ENCODE results near the gene DCC.

The DCC gene

DNA sequence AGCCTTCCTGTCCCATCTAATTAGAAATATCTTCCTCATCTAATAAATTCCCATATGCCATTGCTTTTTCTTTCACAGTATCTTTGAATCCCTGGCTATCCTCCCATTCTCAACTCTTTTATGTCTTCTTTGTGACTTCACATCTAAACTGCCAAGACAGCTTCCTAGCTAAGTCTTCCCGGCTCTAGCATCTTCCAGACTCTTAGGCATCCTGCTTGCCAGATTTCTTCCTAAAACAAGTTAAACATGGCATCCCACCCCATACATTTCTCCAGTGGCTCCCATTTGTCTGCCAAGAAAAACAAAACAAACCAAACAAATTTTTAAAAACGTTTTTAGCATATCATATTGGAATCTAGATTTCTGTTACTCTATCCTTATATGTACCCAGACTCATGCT is 1132.5 kb downstream of the DCC start:
- TF ChIP-seq CTCF (IDR thresholded peaks at IDR 0.05; ENCODE audit: control extremely low read depth, extremely low read depth, low read depth, missing control alignments) = no peak
- ChIA-PET CTCF (interaction anchor here (1.0 kb wide), 1 partner anchor 14 kb away, joined by 3 read pairs; no protein-coding TSS in a partner anchor), POLR2A (no interaction called here)
- DNase-seq (ENCODE audit: extremely low spot score) = no peak

DNA sequence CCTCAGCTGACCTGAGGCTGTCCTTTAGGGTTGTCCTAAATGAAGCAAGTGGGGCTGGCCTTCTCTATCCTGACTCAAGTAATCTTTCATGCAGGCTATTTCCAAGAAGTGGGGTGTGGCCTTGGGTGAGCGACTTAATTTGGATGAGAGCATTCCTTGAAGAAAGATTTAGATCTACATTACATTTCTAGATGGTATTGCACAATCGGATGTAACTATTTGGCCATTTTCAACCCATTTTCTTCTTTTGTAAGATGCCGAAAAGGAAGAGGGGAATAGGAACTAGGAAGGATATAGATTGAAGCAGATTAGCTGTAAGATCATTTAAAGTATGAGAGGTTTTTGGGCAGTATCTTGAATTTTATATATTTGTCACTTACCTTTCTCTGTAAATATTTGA is 1138.2 kb downstream of the DCC start:
- no peak for TF ChIP-seq CTCF (IDR thresholded peaks at IDR 0.05; ENCODE audit: control extremely low read depth, extremely low read depth, low read depth, missing control alignments)
- DNase-seq (ENCODE audit: extremely low spot score) = no peak
- ChIA-PET CTCF (interaction anchor here (1.3 to 1.8 kb wide), 2 partner anchors 10 to 16 kb away, joined by 3 to 4 read pairs; no protein-coding TSS in a partner anchor), POLR2A (no interaction called here)

DNA sequence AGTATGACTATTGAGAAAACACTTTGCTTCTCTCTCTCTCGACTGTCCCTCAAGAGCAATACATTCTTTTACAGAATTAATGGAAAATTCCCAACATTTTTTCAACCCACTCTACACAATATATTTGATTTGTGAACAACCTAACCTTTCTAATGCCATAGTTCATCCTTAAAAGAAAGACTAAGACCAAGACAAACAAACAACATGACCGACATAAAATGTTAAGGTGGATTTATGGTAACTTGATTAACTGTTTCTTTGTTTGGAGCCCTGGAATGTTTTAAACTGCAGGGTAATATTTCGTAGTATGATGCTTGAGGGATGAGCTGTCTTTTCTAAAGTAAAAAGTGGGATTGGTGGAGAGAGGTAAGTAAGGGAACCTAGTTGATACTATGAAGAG is 1146.3 kb downstream of the DCC start:
- POLR2A ChIA-PET = no interaction called here
- no peak for TF ChIP-seq CTCF (IDR thresholded peaks at IDR 0.05; ENCODE audit: control extremely low read depth, extremely low read depth, low read depth, missing control alignments)
- CTCF ChIA-PET = interaction anchor here (1.5 kb wide), 1 partner anchor 13 kb away, joined by 3 read pairs; no protein-coding TSS in a partner anchor
- DNase-seq (ENCODE audit: extremely low spot score) = no peak

DNA sequence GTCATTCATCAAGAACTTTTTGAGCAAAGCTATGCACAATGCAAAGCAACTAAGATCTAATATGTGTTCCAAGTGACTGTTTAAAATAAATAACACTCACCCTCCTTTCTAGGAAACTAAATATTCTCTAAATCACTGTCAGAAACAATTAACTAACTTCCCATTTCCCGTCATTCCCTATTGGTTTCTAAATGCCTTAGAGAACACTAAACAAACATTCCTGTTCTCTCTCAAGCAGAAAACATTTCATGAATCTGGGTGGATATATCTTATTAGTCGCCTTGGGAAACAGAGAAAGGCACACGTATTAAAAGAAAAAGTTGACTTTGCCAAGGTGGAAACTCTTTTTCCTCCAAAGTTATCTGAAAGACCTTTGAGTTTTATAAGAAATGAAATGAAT is 1149.3 kb downstream of the DCC start:
- POLR2A ChIA-PET = no interaction called here
- CTCF ChIA-PET = no interaction called here
- DNase-seq (ENCODE audit: extremely low spot score) = no peak
- no peak for TF ChIP-seq CTCF (IDR thresholded peaks at IDR 0.05; ENCODE audit: control extremely low read depth, extremely low read depth, low read depth, missing control alignments)

DNA sequence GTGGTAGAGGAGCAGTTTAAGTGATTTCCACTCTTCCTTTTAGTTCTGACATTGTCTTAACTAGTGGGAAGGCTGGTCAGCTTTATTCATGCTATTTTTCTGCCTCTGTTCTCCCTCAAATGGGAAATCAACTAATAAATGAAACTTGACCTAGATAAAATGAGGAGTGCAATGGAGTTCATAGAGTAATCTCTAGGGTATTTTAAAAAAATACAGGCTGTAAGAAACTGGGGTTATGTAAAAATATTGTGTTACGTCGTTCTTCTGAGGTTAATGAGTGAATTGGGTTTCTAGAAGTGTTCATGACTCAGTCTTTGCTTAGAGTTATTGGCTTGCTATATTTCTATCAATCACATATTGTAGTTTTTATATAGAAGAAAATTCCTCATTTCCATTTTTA is 1150.0 kb downstream of the DCC start:
- no peak for TF ChIP-seq CTCF (IDR thresholded peaks at IDR 0.05; ENCODE audit: control extremely low read depth, extremely low read depth, low read depth, missing control alignments)
- POLR2A ChIA-PET = no interaction called here
- DNase-seq (ENCODE audit: extremely low spot score) = no peak
- CTCF ChIA-PET = no interaction called here

DNA sequence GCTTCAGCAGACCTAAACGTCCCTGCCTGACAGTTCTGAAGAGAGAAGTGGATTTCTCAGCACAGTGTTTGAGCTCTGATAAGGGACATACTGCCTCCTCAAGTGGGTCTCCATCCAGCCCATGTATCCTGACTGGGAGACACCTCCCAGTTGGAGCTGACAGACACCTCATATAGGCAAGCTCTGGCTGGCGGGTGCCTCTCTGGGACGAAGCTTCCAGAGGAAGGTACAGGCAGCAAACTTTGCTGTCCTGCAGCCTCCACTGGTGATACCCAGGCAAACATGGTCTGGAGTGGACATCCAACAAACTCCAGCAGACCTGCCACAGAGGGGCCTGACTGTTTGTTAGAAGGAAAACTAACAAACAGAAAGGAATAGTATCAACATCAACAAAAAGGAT is 1156.0 kb downstream of the DCC start:
- ChIA-PET CTCF (interaction anchor here (1.8 kb wide), 1 partner anchor 9 kb away, joined by 5 read pairs; no protein-coding TSS in a partner anchor), POLR2A (no interaction called here)
- no peak for DNase-seq (ENCODE audit: extremely low spot score)
- TF ChIP-seq CTCF (IDR thresholded peaks at IDR 0.05; ENCODE audit: control extremely low read depth, extremely low read depth, low read depth, missing control alignments) = no peak

GRCh38 chr18:53503914-53504441 is 1164.0 kb downstream of the DCC start:
- ChIA-PET POLR2A (no interaction called here), CTCF (no interaction called here)
- TF ChIP-seq CTCF (IDR thresholded peaks at IDR 0.05; ENCODE audit: control extremely low read depth, extremely low read depth, low read depth, missing control alignments) = no peak
- DNase-seq (ENCODE audit: extremely low spot score) = no peak

Measured in GM10248 (cell line).